Fibroblast of villous mesenchyme (primary cell): Measurements from ENCODE around the gene SHTN1. TPM values are rescaled to one million over a fixed set of nuclear protein-coding genes. Genes with fewer than 3 reads are reported as not detected.

Source experiments
- DNase-seq: peaks from one replicate; pipeline ENCODE4 v3.0.0-alpha.2; 2010; ENCODE audit warnings: low read depth
- H3K4me3 ChIP-seq: 2 replicates; pipeline ENCODE4 v1.5.1; 2011; ENCODE audit warnings: low read depth, mild to moderate bottlenecking, low read length
- CTCF ChIP-seq: IDR thresholded peaks from 2 replicates; pipeline ENCODE4 v1.5.1; 2012; ENCODE audit warnings: low read depth, mild to moderate bottlenecking, low read length; ENCODE audit not compliant: insufficient read depth
- total RNA-seq: library from RNA; depleted of rRNA; stranded (reverse); fragments of >200 nt; gene quantifications from 2 replicates; pipeline ENCODE4 v1.2.3, GENCODE V29; 2012

SHTN1 gene
- total RNA-seq, 1 donor: 2.2 TPM

- no peak for DNase-seq
- H3K4me3 ChIP-seq: no peak overlapping the region
- no peak for TF ChIP-seq CTCF
Measured at GRCh38 chr10:116899626-116900025, 105.4 kb downstream of the SHTN1 start.

- TF ChIP-seq CTCF: no peak
- no peak for DNase-seq
- no peak overlapping the region for H3K4me3 ChIP-seq
Measured at GRCh38 chr10:116893686-116894037, 111.3 kb downstream of the SHTN1 start.

- TF ChIP-seq CTCF: no peak
- no peak overlapping the region for H3K4me3 ChIP-seq
- peak; percentile 23 for DNase-seq
Measured at GRCh38 chr10:116892907-116893685, 111.9 kb downstream of the SHTN1 start.

- peak; percentile 88 for DNase-seq
- no peak for TF ChIP-seq CTCF
- no peak overlapping the region for H3K4me3 ChIP-seq
Measured at GRCh38 chr10:116891208-116891607, 113.8 kb downstream of the SHTN1 start.

- DNase-seq: no peak
- no peak overlapping the region for H3K4me3 ChIP-seq
- no peak for TF ChIP-seq CTCF
Measured at GRCh38 chr10:116889066-116889465, 115.9 kb downstream of the SHTN1 start.

GRCh38 chr10:116888380-116889055 lies 116.5 kb downstream of the SHTN1 start:
- H3K4me3 ChIP-seq: no peak overlapping the region
- TF ChIP-seq CTCF: no peak
- DNase-seq: peak; percentile 79

- no peak for TF ChIP-seq CTCF
- DNase-seq: no peak
- H3K4me3 ChIP-seq: no peak overlapping the region
Measured at GRCh38 chr10:116886772-116887171, 118.2 kb downstream of the SHTN1 start.
